Endothelial cell of umbilical vein (primary cell): Measurements from ENCODE around the gene LRRC27. TPM values are rescaled to one million over a fixed set of nuclear protein-coding genes. Genes with fewer than 3 reads are reported as not detected.

Source experiments
- BruUV-seq: library from RNA; stranded (reverse); fragments of 400-500 nt; replicated peaks from 2 replicates; lab custom pipeline; 2021; lab: Mats Ljungman, UMichigan
- CTCF ChIA-PET: fragments of 300-600, 350-600 bp; sonication (Branson Sonifier 250); formaldehyde crosslinking; loops from one replicate; lab custom pipeline; 2021; ENCODE audit warnings: antibody characterized with exemption, inconsistent platforms; lab: Charles Lee
- POLR2A ChIA-PET: fragments of 300-600, 350-600 bp; sonication (Branson Sonifier 250); formaldehyde crosslinking; loops from one replicate; lab custom pipeline; 2021; ENCODE audit warnings: antibody characterized with exemption, inconsistent platforms; lab: Charles Lee
- DNase-seq: peaks from one replicate; pipeline ENCODE4 v3.0.0-alpha.2; 2011; ENCODE audit warnings: low read depth, low spot score
- FAIRE-seq: peaks from 2 replicates; lab custom pipeline; 2011; peaks lifted over from hg19 to GRCh38; lab: Jason Lieb, UNC
- H2AFZ ChIP-seq: 2 replicates; pipeline ENCODE4 v1.6.0; 2012; ENCODE audit warnings: low read depth, low read length, control low read depth, inconsistent platforms
- H3K27ac ChIP-seq: 2 replicates; pipeline ENCODE4 v1.5.1; 2011; ENCODE audit warnings: low read depth, mild to moderate bottlenecking, control low read depth, low read length, moderate library complexity; ENCODE audit not compliant: insufficient read depth
- H3K27me3 ChIP-seq, 2 experiments: 2 replicates each; pipeline versions ENCODE4 v1.6.0 to v1.6.1; 2011; ENCODE audit warnings: low read length in 2 of 2, mixed read lengths in 1 of 2; ENCODE audit not compliant: control insufficient read depth in 2 of 2, insufficient read depth in 2 of 2
- H3K36me3 ChIP-seq, 2 experiments: 2 replicates in 1 of 2; 3 replicates in 1 of 2; pipeline ENCODE4 v1.5.1; 2011; ENCODE audit warnings: low read length in 2 of 2, mild to moderate bottlenecking in 1 of 2, moderate library complexity in 1 of 2; ENCODE audit not compliant: control insufficient read depth in 2 of 2, insufficient read depth in 2 of 2; ENCODE audit errors: extremely low read depth in 1 of 2
- H3K4me1 ChIP-seq: 3 replicates; pipeline ENCODE4 v1.5.1; 2011; ENCODE audit warnings: mild to moderate bottlenecking, low read length; ENCODE audit not compliant: control insufficient read depth, insufficient read depth; ENCODE audit errors: extremely low read depth
- H3K4me2 ChIP-seq: 2 replicates; pipeline ENCODE4 v1.6.1; 2011; ENCODE audit warnings: low read length, control low read depth, mixed read lengths; ENCODE audit not compliant: insufficient read depth
- H3K4me3 ChIP-seq, 3 experiments: fragments of 200-600 bp in 1 of 3; sonication (generic), shearing (Covaris generic) in 1 of 3; replicated peaks in 1 of 3; 2 replicates each; pipeline ENCODE4 v1.5.1; 2011 to 2016; ENCODE audit warnings: control low read depth in 3 of 3, low read length in 3 of 3, mild to moderate bottlenecking in 2 of 3, inconsistent platforms in 1 of 3, low read depth in 1 of 3, moderate library complexity in 1 of 3; ENCODE audit not compliant: insufficient read depth in 1 of 3
- H3K79me2 ChIP-seq: 2 replicates; pipeline ENCODE4 v1.6.0; 2012; ENCODE audit warnings: low read length, inconsistent platforms; ENCODE audit not compliant: control insufficient read depth, insufficient read depth
- H3K9ac ChIP-seq: replicated peaks from 2 replicates; pipeline ENCODE3; 2011; ENCODE audit warnings: low read length, control low read depth; ENCODE audit not compliant: insufficient read depth; ENCODE audit errors: extremely low read depth
- H3K9me1 ChIP-seq: replicated peaks from 3 replicates; pipeline ENCODE4 v1.6.0; 2011; ENCODE audit warnings: mild to moderate bottlenecking, low read length; ENCODE audit not compliant: control insufficient read depth, insufficient read depth; ENCODE audit errors: extremely low read depth
- H3K9me3 ChIP-seq: replicated peaks from 2 replicates; pipeline ENCODE4 v1.5.1; 2012; ENCODE audit warnings: low read length, inconsistent platforms; ENCODE audit not compliant: control insufficient read depth, insufficient read depth
- H4K20me1 ChIP-seq: replicated peaks from 2 replicates; pipeline ENCODE3; 2011; ENCODE audit warnings: mild to moderate bottlenecking, low read length; ENCODE audit not compliant: control insufficient read depth, insufficient read depth; ENCODE audit errors: extremely low read depth
- CTCF ChIP-seq, 2 donors: IDR thresholded peaks; 1 replicate in 1 of 2; 2 replicates in 1 of 2; pipeline ENCODE4 v1.5.1; 2011; ENCODE audit warnings: low read length in 2 of 2, mild to moderate bottlenecking in 2 of 2, moderate library complexity in 2 of 2, control low read depth in 1 of 2, inconsistent platforms in 1 of 2, low read depth in 1 of 2; ENCODE audit not compliant: insufficient read depth in 1 of 2; ENCODE audit errors: extremely low read depth in 1 of 2
- EZH2 ChIP-seq: IDR thresholded peaks from 2 replicates; pipeline ENCODE4 v1.6.1; 2012; ENCODE audit warnings: borderline replicate concordance, low read depth, mild to moderate bottlenecking, moderate library complexity, low read length, inconsistent platforms; ENCODE audit not compliant: severe bottlenecking
- FOS ChIP-seq: IDR thresholded peaks from 2 replicates; pipeline ENCODE4 v1.6.1; 2011; ENCODE audit warnings: mild to moderate bottlenecking, low read length, moderate library complexity, borderline replicate concordance; ENCODE audit not compliant: insufficient read depth
- GATA2 ChIP-seq: IDR thresholded peaks from 2 replicates; pipeline ENCODE4 v1.7.0; 2011; ENCODE audit warnings: low read depth, mild to moderate bottlenecking, moderate library complexity, mixed read lengths, low read length; ENCODE audit not compliant: insufficient read length, insufficient read depth
- JUN ChIP-seq: IDR thresholded peaks from 2 replicates; pipeline ENCODE4 v1.6.1; 2011; ENCODE audit warnings: borderline replicate concordance, low read depth; ENCODE audit not compliant: insufficient read length, insufficient read depth
- MAX ChIP-seq: IDR thresholded peaks from 2 replicates; pipeline ENCODE4 v1.6.1; 2011; ENCODE audit not compliant: insufficient read depth, insufficient read length
- MYC ChIP-seq: IDR thresholded peaks from one replicate; pipeline ENCODE4 v1.6.1; 2011; ENCODE audit warnings: mild to moderate bottlenecking, low read depth, low read length
- POLR2A ChIP-seq: IDR thresholded peaks from 2 replicates; pipeline ENCODE4 v1.6.1; 2012; ENCODE audit warnings: low read depth, mild to moderate bottlenecking, control low read depth, low read length
- POLR2AphosphoS5 ChIP-seq: IDR thresholded peaks from 2 replicates; pipeline ENCODE4 v1.6.1; 2012; ENCODE audit warnings: low read depth, mild to moderate bottlenecking, control low read depth, low read length, moderate library complexity; ENCODE audit not compliant: insufficient read depth
- dilution Hi-C: fragments of 300-500 bp; cut with MboI; formaldehyde crosslinking; loops from one replicate; pipeline ENCODE4 v1.15.0; 2019; ENCODE audit warnings: low sequenced_read_pairs; ENCODE audit not compliant: extremely low pct_ligation_motif_present
- intact Hi-C: fragments of 100-400 bp; cut with micrococcal nuclease; formaldehyde crosslinking; loops from one replicate; pipeline ENCODE4 v1.10.0; 2022
- polyA plus RNA-seq, 4 experiments: library from polyadenylated mRNA; depleted of rRNA in 3 of 4; stranded (reverse) in 3 of 4; unstranded in 1 of 4; fragments of >200 nt; gene quantifications; 2 replicates each; pipeline versions ENCODE4 v1.2.1 to v1.2.3, GENCODE V29; 2011 to 2012; ENCODE audit warnings: missing spikeins in 1 of 4
- total RNA-seq: library from RNA; stranded (reverse); gene quantifications from 2 replicates; pipeline ENCODE4 v1.2.3, GENCODE V29; 2021

Gene LRRC27
- total and polyA plus RNA-seq, 2 donors (not counting 3 experiments of a cell fraction or from before 2014, with no cell fraction given) = 8.3 to 13.6 TPM

DNA sequence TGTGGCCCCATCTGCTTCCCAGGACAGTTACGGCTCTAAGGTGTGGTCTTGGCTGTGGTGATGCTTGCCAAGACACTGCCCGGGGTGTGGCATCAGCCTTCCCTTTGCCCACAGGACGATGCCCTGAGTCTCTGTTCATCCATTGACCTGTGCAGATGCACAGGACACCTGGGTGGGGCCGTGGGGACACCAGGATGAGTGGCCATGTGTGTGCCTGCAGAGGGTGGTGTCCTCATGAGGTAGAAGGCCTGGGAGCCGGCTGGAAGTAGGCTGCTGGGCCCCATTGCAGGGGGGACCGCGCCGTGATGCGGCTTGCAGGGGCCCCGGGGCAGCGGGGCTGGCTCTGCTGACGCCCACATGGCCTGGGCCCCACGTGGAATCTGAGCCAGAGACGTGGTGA is 42.6 kb downstream of the LRRC27 start:
- Histone ChIP-seq H3K4me2 (no peak overlapping the region), H3K9me3 (no peaks in the 10 kb centered on the region), H3K4me3 (no peak overlapping the region), H3K27me3 (no peaks in the 10 kb centered on the region), H3K27ac (no peak overlapping the region), H4K20me1 (no peaks in the 10 kb centered on the region), H3K79me2 (no peaks in the 10 kb centered on the region), H3K9me1 (no peaks in the 10 kb centered on the region), H3K9ac (no peak overlapping the region), H2AFZ (no peak overlapping the region), H3K36me3 (no peaks in the 10 kb centered on the region), H3K4me1 (no peaks in the 10 kb centered on the region)
- intact Hi-C loops (no loop called here), dilution Hi-C loops (no loop called here)
- POLR2A ChIA-PET = no interaction called here
- no peak for DNase-seq
- no TSS peak for BruUV-seq
- CTCF ChIA-PET = no interaction called here
- no peak for FAIRE-seq
- no peak for TF ChIP-seq CTCF (IDR thresholded peaks at IDR 0.05; ENCODE audit: extremely low read depth in 1 of 2, insufficient read depth in 1 of 2, low read depth in 1 of 2, low read length in 2 of 2)
- TF ChIP-seq EZH2 = no peak
- TF ChIP-seq GATA2 = no peak
- TF ChIP-seq JUN = no peak
- TF ChIP-seq MAX = no peak
- no peak for TF ChIP-seq POLR2A
- no peak for TF ChIP-seq POLR2AphosphoS5
- TF ChIP-seq FOS = no peak
- no peak for TF ChIP-seq MYC
